Measurements from ENCODE around the gene LYPD6B. TPM values are rescaled to one million over a fixed set of nuclear protein-coding genes. Genes with fewer than 3 reads are reported as not detected.

Gene LYPD6B
- total and polyA plus RNA-seq, 2 donors (not counting 3 experiments of a cell fraction or from before 2014, with no cell fraction given): not detected

GRCh38 chr2:149205143-149205542 is 166.6 kb downstream of the LYPD6B start:
- no peaks in the 10 kb centered on the region for H3K9me3 ChIP-seq (replicated peaks; ENCODE audit: control insufficient read depth, insufficient read depth, low read length)
- dilution Hi-C loops (cut with MboI; ENCODE audit: extremely low pct_ligation_motif_present, low sequenced_read_pairs): no loop called here
- no peaks in the 10 kb centered on the region for H3K36me3 ChIP-seq (ENCODE audit: control insufficient read depth in 2 of 2, extremely low read depth in 1 of 2, insufficient read depth in 2 of 2, low read length in 2 of 2)
- no peaks in the 10 kb centered on the region for H3K4me1 ChIP-seq (ENCODE audit: control insufficient read depth, extremely low read depth, insufficient read depth, low read length)
- BruUV-seq (replicated peaks): no TSS peak
- H3K9ac ChIP-seq (replicated peaks; ENCODE audit: extremely low read depth, insufficient read depth, low read length): no peak overlapping the region
- FAIRE-seq (no peak), DNase-seq (ENCODE audit: low read depth, low spot score) (no peak)
- ChIA-PET CTCF (no interaction called here), POLR2A (no interaction called here)
- H3K9me1 ChIP-seq (replicated peaks; ENCODE audit: control insufficient read depth, extremely low read depth, insufficient read depth, low read length): no peaks in the 10 kb centered on the region
- H4K20me1 ChIP-seq (replicated peaks; ENCODE audit: control insufficient read depth, extremely low read depth, insufficient read depth, low read length): no peaks in the 10 kb centered on the region
- H3K4me3 ChIP-seq (replicated peaks in 1 of 3; ENCODE audit: insufficient read depth in 1 of 3, low read depth in 1 of 3, low read length in 3 of 3): no peak overlapping the region
- H3K4me2 ChIP-seq (ENCODE audit: insufficient read depth, low read length): no peak overlapping the region
- H3K27me3 ChIP-seq (ENCODE audit: control insufficient read depth in 2 of 2, insufficient read depth in 2 of 2, low read length in 2 of 2): no peaks in the 10 kb centered on the region
- no peak overlapping the region for H2AFZ ChIP-seq (ENCODE audit: low read depth, low read length)
- H3K79me2 ChIP-seq (ENCODE audit: control insufficient read depth, insufficient read depth, low read length): no peaks in the 10 kb centered on the region
- intact Hi-C loops (cut with micrococcal nuclease): no loop called here
- no peak for TF ChIP-seq MYC (IDR thresholded peaks at IDR 0.05; ENCODE audit: low read depth, low read length)
- TF ChIP-seq GATA2 (IDR thresholded peaks at IDR 0.05; ENCODE audit: insufficient read depth, insufficient read length, low read depth, low read length): no peak
- TF ChIP-seq JUN (IDR thresholded peaks at IDR 0.05; ENCODE audit: borderline replicate concordance, insufficient read depth, insufficient read length, low read depth): no peak
- TF ChIP-seq FOS (IDR thresholded peaks at IDR 0.05; ENCODE audit: borderline replicate concordance, insufficient read depth, low read length): no peak
- TF ChIP-seq MAX (IDR thresholded peaks at IDR 0.05; ENCODE audit: insufficient read depth, insufficient read length): no peak
- TF ChIP-seq CTCF (IDR thresholded peaks at IDR 0.05; ENCODE audit: extremely low read depth in 1 of 2, insufficient read depth in 1 of 2, low read depth in 1 of 2, low read length in 2 of 2): no peak
- TF ChIP-seq POLR2A (IDR thresholded peaks at IDR 0.05; ENCODE audit: low read depth, low read length): no peak
- TF ChIP-seq POLR2AphosphoS5 (IDR thresholded peaks at IDR 0.05; ENCODE audit: insufficient read depth, low read depth, low read length): no peak
- no peak for TF ChIP-seq EZH2 (IDR thresholded peaks at IDR 0.05; ENCODE audit: borderline replicate concordance, low read depth, low read length, severe bottlenecking)
- H3K27ac ChIP-seq (ENCODE audit: insufficient read depth, low read depth, low read length): no peak overlapping the region

All from endothelial cell of umbilical vein (primary cell).